RWPE1 (cell line): ENCODE data around the gene PEDS1.

Experiments
- CTCF ChIA-PET: fragments of 350-600 bp; sonication (Branson Sonifier 250); formaldehyde crosslinking; extraction: SDS; loops from one replicate; lab custom pipeline; 2021; lab: Yijun Ruan, JAX
- POLR2A ChIA-PET: fragments of 400-600 bp; formaldehyde crosslinking; extraction: SDS; loops from one replicate; lab custom pipeline; 2020; ENCODE audit warnings: antibody characterized with exemption; ENCODE audit not compliant: low non-redundant PET; lab: Yijun Ruan, JAX
- DNase-seq: peaks from one replicate; pipeline ENCODE4 v3.0.0; 2012; ENCODE audit warnings: low spot score
- H3K27ac ChIP-seq: fragments of 450-650 bp; 2 replicates; pipeline ENCODE4 v1.5.1; 2017
- TF ChIP-seq, protein P1 (sequence below): fragments of 450-650 bp; conservative IDR thresholded peaks from 2 replicates; pipeline ENCODE4 v1.5.1; 2017; ENCODE audit warnings: low read depth, mild to moderate bottlenecking

Gene PEDS1

DNA sequence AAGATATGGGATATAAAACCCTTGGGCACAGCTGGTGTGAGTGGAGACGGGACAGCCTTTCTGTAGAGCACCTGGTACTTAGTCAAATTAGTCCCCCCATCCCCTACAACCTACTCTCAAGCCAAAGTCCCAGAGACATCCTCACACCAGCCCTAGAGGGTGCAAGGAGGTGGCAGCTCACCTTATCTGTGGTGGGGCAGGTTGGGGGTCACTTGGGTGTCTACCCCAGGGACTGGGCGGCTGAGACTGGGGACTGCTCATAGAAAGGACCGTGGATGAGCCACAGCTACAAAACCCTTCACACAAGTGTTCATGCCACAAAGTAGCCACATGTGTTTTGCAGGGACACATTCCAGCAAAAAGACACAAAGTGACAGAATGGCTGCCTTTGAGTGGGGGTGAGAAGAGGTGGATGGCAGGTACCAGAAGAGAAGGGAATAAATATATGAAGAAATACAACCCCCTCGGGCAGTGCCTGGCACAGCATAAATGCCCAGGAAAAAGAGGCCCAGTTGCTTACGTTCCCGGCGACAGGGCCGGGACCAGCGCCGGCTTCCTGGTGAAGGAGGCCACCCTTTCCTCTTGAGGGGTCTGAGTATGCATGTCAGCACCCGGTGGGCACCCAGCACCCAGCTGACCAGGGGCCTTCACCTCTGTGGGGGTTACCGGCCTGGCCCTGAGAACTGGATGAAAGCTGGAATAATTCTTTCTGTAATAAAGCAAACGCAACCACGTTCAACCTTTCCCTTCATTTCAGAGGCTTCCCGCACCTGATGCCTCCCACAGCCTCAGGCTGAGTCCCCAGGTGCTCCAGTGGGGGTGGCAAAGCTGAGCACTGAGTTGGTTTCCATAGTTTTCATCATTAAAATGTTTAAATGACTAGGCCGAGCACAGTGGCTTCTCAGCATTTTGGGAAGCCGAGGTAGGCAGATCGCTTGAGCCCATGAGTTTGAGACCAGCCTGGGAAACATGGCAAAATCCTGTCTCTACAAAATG, 22.7 kb upstream of the PEDS1 start:
- TF ChIP-seq, protein P1, sequence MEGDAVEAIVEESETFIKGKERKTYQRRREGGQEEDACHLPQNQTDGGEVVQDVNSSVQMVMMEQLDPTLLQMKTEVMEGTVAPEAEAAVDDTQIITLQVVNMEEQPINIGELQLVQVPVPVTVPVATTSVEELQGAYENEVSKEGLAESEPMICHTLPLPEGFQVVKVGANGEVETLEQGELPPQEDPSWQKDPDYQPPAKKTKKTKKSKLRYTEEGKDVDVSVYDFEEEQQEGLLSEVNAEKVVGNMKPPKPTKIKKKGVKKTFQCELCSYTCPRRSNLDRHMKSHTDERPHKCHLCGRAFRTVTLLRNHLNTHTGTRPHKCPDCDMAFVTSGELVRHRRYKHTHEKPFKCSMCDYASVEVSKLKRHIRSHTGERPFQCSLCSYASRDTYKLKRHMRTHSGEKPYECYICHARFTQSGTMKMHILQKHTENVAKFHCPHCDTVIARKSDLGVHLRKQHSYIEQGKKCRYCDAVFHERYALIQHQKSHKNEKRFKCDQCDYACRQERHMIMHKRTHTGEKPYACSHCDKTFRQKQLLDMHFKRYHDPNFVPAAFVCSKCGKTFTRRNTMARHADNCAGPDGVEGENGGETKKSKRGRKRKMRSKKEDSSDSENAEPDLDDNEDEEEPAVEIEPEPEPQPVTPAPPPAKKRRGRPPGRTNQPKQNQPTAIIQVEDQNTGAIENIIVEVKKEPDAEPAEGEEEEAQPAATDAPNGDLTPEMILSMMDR = no peak
- ChIA-PET CTCF (interaction anchor here (0.5 to 7.4 kb wide), 5 partner anchors 9 to 337 kb away, joined by 3 to 89 read pairs (median 4); no protein-coding TSS in a partner anchor), POLR2A (interaction anchor here (0.7 kb wide), 1 partner anchor 15 kb away, joined by 6 read pairs; no protein-coding TSS in a partner anchor)

DNA sequence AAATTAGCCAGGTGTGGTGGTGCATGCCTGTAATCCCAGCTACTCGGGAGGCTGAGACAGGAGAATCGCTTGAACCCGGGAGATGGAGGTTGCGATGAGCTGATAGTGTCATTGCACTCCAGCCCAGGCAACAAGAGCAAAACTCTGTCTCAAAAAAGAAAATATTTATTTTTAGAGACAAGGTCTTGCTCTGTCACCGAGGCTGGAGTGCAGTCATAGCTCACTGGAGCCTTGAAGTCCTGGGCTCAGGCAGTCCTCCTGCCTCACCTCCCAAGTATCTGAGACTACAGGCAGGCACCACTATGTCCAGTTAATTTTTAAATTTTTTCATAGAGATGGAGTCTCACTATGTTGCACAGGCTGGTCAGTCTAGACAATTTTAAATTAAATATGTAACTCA, 20.9 kb upstream of the PEDS1 start:
- CTCF ChIA-PET = interaction anchor here (0.6 to 1.1 kb wide), 3 partner anchors 11 to 1449 kb away, joined by 3 to 4 read pairs (median 3); no protein-coding TSS in a partner anchor
- POLR2A ChIA-PET = no interaction called here
- no peak for DNase-seq
- TF ChIP-seq, protein P1 = no peak
- H3K27ac ChIP-seq = no peak overlapping the region

More for the DNA sequence above, 22.7 kb upstream of the PEDS1 start:
- peak overlapping the region; percentile 2; the same call in 1 of the 2 replicates for H3K27ac ChIP-seq
- DNase-seq = no peak

DNA sequence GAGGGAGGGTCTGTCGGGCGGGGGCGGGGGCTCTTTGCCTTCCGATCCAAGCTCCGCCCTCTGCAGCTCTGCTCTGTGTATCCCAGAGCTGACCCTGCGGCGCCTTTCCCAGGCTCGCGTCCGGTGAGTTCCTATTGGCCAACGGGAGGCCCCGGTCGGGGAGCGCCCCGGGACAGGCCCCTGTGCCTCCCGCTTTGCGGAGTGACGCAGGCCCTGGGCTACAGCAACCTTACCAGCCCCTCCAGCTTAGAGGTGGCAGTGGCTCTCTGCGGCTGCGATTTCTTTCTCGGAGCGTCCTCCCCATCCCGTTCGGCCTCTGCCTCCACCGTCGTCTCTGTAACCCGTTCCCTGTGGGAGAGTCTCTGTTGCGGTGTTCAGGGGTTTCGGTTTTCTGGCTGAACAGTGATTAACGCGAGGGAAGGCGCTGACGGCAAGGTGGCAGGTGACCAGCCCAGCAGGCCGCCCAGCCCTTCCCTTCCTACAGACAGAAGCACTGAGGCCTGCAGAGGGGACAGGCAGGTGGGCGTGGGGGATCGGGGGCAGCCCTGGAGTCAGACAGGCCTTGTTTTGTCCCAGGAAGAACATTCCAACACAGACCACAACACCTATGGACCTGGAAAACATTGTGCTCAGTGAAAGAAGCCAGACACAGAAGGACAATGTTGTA, 19.0 kb upstream of the PEDS1 start:
- TF ChIP-seq, protein P1 = no peak
- POLR2A ChIA-PET = interaction anchor here (0.5 to 2.6 kb wide), 2 partner anchors 20 to 46 kb away, joined by 3 to 23 read pairs; partner anchors contain the start of gene PEDS1
- CTCF ChIA-PET = interaction anchor here (0.6 to 5.4 kb wide), 11 partner anchors 13 to 818 kb away, joined by 3 to 121 read pairs (median 3); no protein-coding TSS in a partner anchor
- H3K27ac ChIP-seq = peak overlapping the region; percentile 83
- peak; percentile 91 for DNase-seq

DNA sequence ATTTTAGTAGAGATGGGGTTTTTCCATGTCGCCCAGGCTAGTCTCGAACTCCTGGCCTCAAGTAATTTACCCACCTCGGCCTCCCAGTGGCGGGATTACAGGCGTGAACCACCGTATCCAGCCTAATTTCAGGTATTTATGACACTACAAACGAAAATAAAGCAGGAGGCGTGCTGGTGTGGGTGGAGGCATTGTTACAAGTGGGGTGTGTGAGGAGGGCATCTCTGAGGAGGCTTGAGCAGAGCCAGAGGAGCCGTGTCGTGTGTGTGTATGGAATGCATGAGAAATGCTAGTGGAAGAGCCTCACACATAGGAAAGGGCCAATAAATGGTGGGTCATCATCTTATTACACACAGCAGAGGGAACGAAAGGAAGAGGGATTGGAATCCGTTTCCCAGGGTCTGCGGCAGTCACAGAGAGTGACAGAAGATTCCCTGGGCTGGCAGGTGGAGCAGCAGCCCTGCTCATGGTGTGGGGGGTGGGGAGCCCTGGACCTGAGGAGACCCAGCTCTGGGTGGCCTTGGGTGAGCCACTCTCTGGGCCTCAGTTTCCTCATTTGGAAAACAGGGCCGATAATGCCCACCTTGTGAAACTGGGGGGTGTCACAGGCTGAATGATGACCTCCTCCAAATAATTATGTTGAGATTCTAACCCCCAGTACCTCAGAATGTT, 17.2 kb upstream of the PEDS1 start:
- H3K27ac ChIP-seq = peak overlapping the region; percentile 83
- TF ChIP-seq, protein P1 = no peak
- DNase-seq = no peak
- ChIA-PET CTCF (interaction anchor here (0.6 to 5.4 kb wide), 8 partner anchors 8 to 293 kb away, joined by 3 to 121 read pairs (median 4); no protein-coding TSS in a partner anchor), POLR2A (interaction anchor here (2.6 kb wide), 1 partner anchor 18 kb away, joined by 23 read pairs; the partner anchor contains the start of gene PEDS1)

DNA sequence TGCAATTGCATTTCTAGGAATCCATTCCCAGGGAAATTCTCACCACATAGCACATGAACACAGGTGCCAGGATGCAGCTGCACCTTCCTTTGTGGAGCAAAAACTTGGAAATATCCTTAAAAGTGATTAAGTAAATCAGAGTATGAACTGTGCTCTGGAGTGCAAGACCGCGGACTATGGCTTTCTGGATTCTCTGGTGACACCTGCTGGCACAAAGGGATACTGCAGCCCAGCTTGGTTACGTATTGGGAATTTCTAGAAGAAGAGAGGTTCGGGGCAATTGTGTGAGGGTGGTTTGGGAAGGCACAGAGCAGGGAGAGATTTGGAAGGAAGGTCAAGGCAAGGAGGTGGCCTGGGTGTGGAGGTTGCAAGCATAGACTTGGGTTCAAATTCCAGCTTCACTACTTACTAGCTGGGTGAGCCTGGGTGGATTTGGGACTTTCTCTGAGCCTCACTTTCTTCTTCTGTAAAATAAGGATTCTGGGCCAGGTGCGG, 15.9 kb upstream of the PEDS1 start:
- peak; percentile 79 for DNase-seq
- CTCF ChIA-PET = interaction anchor here (0.5 to 5.4 kb wide), 27 partner anchors 9 to 407 kb away, joined by 3 to 121 read pairs (median 4); partner anchors contain the start of genes PEDS1 and UBE2V1
- TF ChIP-seq, protein P1 = peak; percentile 99
- H3K27ac ChIP-seq = peak overlapping the region; percentile 94
- POLR2A ChIA-PET = interaction anchor here (0.6 to 1.0 kb wide), 3 partner anchors 16 to 53 kb away, joined by 3 to 4 read pairs (median 3); partner anchors contain the start of gene PEDS1
